Liver (tissue), 9 donors: ENCODE data around the gene KHK. TPM values are rescaled to one million over a fixed set of nuclear protein-coding genes. Genes with fewer than 3 reads are reported as not detected.

ENCODE experiments used
- DNase-seq: peaks from one replicate; pipeline ENCODE4 v3.0.0-alpha.2; 2017; ENCODE audit warnings: low spot score
- H3K27ac ChIP-seq, 2 donors: one replicate each; pipeline ENCODE4 v1.7.0; 2013; ENCODE audit warnings: inconsistent platforms in 2 of 2, low read length in 2 of 2, control low read depth in 1 of 2, low read depth in 1 of 2, mild to moderate bottlenecking in 1 of 2
- H3K27me3 ChIP-seq, 4 donors: one replicate each; pipeline versions ENCODE4 v1.6.1 to v1.7.0; 2013; ENCODE audit warnings: low read length in 3 of 4, inconsistent platforms in 1 of 4, mild to moderate bottlenecking in 1 of 4, moderate library complexity in 1 of 4; ENCODE audit not compliant: control insufficient read depth in 4 of 4, insufficient read depth in 4 of 4
- H3K36me3 ChIP-seq, 4 donors: one replicate each; pipeline versions ENCODE4 v1.6.1 to v1.7.0; 2013; ENCODE audit warnings: low read length in 3 of 4, mild to moderate bottlenecking in 3 of 4, low read depth in 1 of 4, moderate library complexity in 1 of 4; ENCODE audit not compliant: control insufficient read depth in 4 of 4, insufficient read depth in 3 of 4
- H3K4me1 ChIP-seq, 4 donors: one replicate each; pipeline versions ENCODE4 v1.6.1 to v1.7.0; 2013; ENCODE audit warnings: low read length in 3 of 4, mild to moderate bottlenecking in 3 of 4, moderate library complexity in 1 of 4; ENCODE audit not compliant: control insufficient read depth in 4 of 4, insufficient read depth in 4 of 4
- H3K4me3 ChIP-seq, 3 donors: one replicate each; pipeline versions ENCODE4 v1.6.1 to v1.7.0; 2013; ENCODE audit warnings: low read length in 3 of 3, control low read depth in 1 of 3, low read depth in 1 of 3, mild to moderate bottlenecking in 1 of 3
- H3K9ac ChIP-seq, 2 donors: one replicate each; pipeline ENCODE4 v1.7.0; 2013; ENCODE audit warnings: low read length in 2 of 2, mild to moderate bottlenecking in 2 of 2, moderate library complexity in 2 of 2, control low read depth in 1 of 2, low read depth in 1 of 2
- H3K9me3 ChIP-seq, 4 donors: one replicate each; pipeline versions ENCODE4 v1.6.1 to v1.7.0; 2013; ENCODE audit warnings: low read length in 3 of 4; ENCODE audit not compliant: control insufficient read depth in 4 of 4
- EGR1 ChIP-seq, 2 donors: IDR thresholded peaks; 2 replicates each; pipeline ENCODE4 v1.6.1; 2016 to 2018; ENCODE audit warnings: antibody characterized with exemption in 2 of 2, low read depth in 2 of 2
- FOXA1 ChIP-seq: IDR thresholded peaks from 2 replicates; pipeline ENCODE4 v1.6.1; 2016; ENCODE audit warnings: antibody characterized with exemption
- FOXA2 ChIP-seq: IDR thresholded peaks from 2 replicates; pipeline ENCODE4 v1.6.1; 2016; ENCODE audit warnings: antibody characterized with exemption
- GABPA ChIP-seq, 2 donors: IDR thresholded peaks in 1 of 2; conservative IDR thresholded peaks in 1 of 2; 2 replicates each; pipeline ENCODE4 v1.6.1; 2016; ENCODE audit warnings: antibody characterized with exemption in 2 of 2, mild to moderate bottlenecking in 1 of 2, moderate library complexity in 1 of 2
- HNF4A ChIP-seq, 2 donors: conservative IDR thresholded peaks; 2 replicates each; pipeline ENCODE4 v1.6.1; 2016; ENCODE audit warnings: antibody characterized with exemption in 2 of 2, mild to moderate bottlenecking in 2 of 2
- HNF4G ChIP-seq: IDR thresholded peaks from 2 replicates; pipeline ENCODE4 v1.6.1; 2016; ENCODE audit warnings: antibody characterized with exemption
- JUND ChIP-seq, 2 donors: IDR thresholded peaks; 2 replicates each; pipeline ENCODE4 v1.6.1; 2016; ENCODE audit warnings: antibody characterized with exemption in 2 of 2
- NR2F2 ChIP-seq: IDR thresholded peaks from 2 replicates; pipeline ENCODE4 v1.6.1; 2016; ENCODE audit warnings: antibody characterized with exemption
- RAD21 ChIP-seq, 2 donors: IDR thresholded peaks; 2 replicates each; pipeline ENCODE4 v1.6.1; 2016; ENCODE audit warnings: antibody characterized with exemption in 2 of 2, mild to moderate bottlenecking in 2 of 2
- RXRA ChIP-seq, 2 donors: IDR thresholded peaks; 2 replicates each; pipeline ENCODE4 v1.6.1; 2017 to 2018; ENCODE audit warnings: antibody characterized with exemption in 2 of 2, mild to moderate bottlenecking in 1 of 2
- SP1 ChIP-seq: IDR thresholded peaks from 2 replicates; pipeline ENCODE4 v1.6.1; 2018; ENCODE audit warnings: antibody characterized with exemption, mild to moderate bottlenecking
- TAF1 ChIP-seq: conservative IDR thresholded peaks from 2 replicates; pipeline ENCODE4 v1.6.1; 2016; ENCODE audit warnings: antibody characterized with exemption, mild to moderate bottlenecking
- YY1 ChIP-seq: IDR thresholded peaks from 2 replicates; pipeline ENCODE4 v1.6.1; 2016; ENCODE audit warnings: antibody characterized with exemption, mild to moderate bottlenecking
- WGBS: extraction: QIAGEN DNeasy Blood & Tissue Kit; methylation state at CpG from one replicate; pipeline ENCODE4 v1.1.7; 2013; 5-methylcytosine and 5-hydroxymethylcytosine counted together
- polyA plus RNA-seq, 2 donors: library from polyadenylated mRNA; stranded (reverse) in 1 of 2; unstranded in 1 of 2; fragments of 200-250 nt in 1 of 2; fragments of >200 nt in 1 of 2; fragmentation: Nextera tagmentation in 1 of 2; extraction: Ambion mirVana in 1 of 2; gene quantifications; one replicate each; pipeline versions ENCODE4 v1.2.1 to v1.2.3, GENCODE V29; 2013 to 2015
- total RNA-seq, 2 donors: library from RNA; depleted of rRNA; stranded (reverse); fragments of >200 nt; gene quantifications; one replicate each; pipeline ENCODE4 v1.2.3, GENCODE V29; 2014
- TF ChIP-seq, protein P1 (sequence below): IDR thresholded peaks from 2 replicates; pipeline ENCODE4 v1.6.1; 2016; ENCODE audit warnings: antibody characterized with exemption
- TF ChIP-seq, protein P2 (sequence below): fragments of 150-350 bp; IDR thresholded peaks from 2 replicates; pipeline ENCODE4 v1.5.1; 2017; ENCODE audit warnings: improper control_type of control experiment, low read depth, low read length; ENCODE audit not compliant: missing input control
- TF ChIP-seq, protein P3 (sequence below): IDR thresholded peaks from 2 replicates; pipeline ENCODE4 v1.6.1; 2016; ENCODE audit warnings: antibody characterized with exemption, mild to moderate bottlenecking
- TF ChIP-seq, protein P4 (sequence below): IDR thresholded peaks from 2 replicates; pipeline ENCODE4 v1.6.1; 2016; ENCODE audit warnings: antibody characterized with exemption
- TF ChIP-seq, protein P5 (sequence below): IDR thresholded peaks from 2 replicates; pipeline ENCODE4 v1.6.1; 2016; ENCODE audit warnings: antibody characterized with exemption
- donor health status: healthy.
- donor health status: healthy.
- donor health status: healthy.
- donor health status: healthy.
- donor health status: healthy.

Gene KHK
- total and polyA plus RNA-seq, 4 donors: 26.1 to 462 (median 188) TPM

DNA sequence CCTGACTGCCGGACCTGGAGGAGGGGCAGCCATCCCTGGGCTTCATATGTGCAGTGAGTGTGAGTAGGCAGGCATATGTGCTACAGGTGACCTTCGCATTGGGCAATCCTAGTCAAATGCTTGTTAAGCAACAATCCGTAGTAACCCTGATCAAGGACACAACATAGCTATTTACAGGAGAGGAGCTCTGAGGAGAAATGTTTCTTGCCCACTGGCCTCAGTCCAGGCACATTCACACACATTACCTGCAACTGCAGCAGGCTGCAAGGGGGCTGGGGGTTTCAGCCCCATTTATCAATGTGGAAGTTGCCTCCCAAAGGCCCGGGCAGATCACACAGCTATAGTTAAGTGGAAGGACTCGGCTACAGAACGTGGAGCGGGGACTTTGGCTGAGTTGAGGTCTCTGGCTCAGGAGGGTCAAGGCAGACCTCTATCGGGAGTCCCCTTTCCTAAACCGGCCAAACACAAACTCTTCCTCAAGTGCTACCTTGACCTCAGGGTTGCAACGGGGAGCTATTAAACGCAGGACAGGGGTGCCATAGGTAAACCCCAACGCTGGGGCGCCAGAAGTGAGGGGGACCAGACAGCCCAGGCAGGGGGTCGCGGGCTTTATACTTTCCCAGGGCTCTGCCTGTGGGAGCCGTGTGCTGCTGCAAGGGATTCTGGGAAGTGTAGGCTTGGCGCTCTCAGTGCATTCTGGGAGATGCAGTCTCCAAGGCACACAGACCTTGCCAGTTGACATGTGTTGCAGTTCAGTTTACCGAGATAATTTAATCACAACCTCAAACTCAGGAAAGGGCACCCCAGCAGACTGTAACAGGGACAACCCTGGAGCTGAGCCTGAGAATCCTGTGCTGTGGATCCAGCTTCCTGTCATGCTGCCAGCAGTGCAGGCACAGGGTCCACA, 9.4 kb downstream of the KHK start:
- Histone ChIP-seq H3K4me3 (peak overlapping the region; percentile 8 to 27 (median 18)), H3K4me1 (peaks cover 22 to 72% (median 63%) of the 10 kb centered on the region in 4 donors), H3K27ac (peak overlapping the region; percentile 82 to 87), H3K9me3 (no peaks in the 10 kb centered on the region), H3K9ac (peak overlapping the region; percentile 44 to 45), H3K27me3 (no peaks in the 10 kb centered on the region), H3K36me3 (peaks cover 8 to 30% (median 21%) of the 10 kb centered on the region in 4 donors)
- peak; percentile 69 for DNase-seq
- TF ChIP-seq FOXA1 (peak; percentile 64), HNF4A (conservative IDR thresholded peaks at IDR 0.05) (peak; percentile 83 to 90), RXRA (IDR thresholded peaks at IDR 0.05) (peak; percentile 90 to 96), YY1 (peak; percentile 95), NR2F2 (peak; percentile 41), HNF4G (peak; percentile 56), EGR1 (IDR thresholded peaks at IDR 0.05; ENCODE audit: low read depth in 2 of 2) (peak in 1 of 2 donors; percentile 19), SP1 (peak; percentile 89), RAD21 (IDR thresholded peaks at IDR 0.05) (peak; percentile 42 to 56), GABPA (IDR thresholded peaks at IDR 0.05 in 1 of 2, conservative IDR thresholded peaks at IDR 0.05 in 1 of 2) (no peak), JUND (IDR thresholded peaks at IDR 0.05) (peak in 1 of 2 donors; percentile 81), FOXA2 (peak; percentile 80), TAF1 (peak; percentile 30)
- TF ChIP-seq, protein P1, sequence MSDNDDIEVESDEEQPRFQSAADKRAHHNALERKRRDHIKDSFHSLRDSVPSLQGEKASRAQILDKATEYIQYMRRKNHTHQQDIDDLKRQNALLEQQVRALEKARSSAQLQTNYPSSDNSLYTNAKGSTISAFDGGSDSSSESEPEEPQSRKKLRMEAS: peak; percentile 82
- TF ChIP-seq, protein P2, sequence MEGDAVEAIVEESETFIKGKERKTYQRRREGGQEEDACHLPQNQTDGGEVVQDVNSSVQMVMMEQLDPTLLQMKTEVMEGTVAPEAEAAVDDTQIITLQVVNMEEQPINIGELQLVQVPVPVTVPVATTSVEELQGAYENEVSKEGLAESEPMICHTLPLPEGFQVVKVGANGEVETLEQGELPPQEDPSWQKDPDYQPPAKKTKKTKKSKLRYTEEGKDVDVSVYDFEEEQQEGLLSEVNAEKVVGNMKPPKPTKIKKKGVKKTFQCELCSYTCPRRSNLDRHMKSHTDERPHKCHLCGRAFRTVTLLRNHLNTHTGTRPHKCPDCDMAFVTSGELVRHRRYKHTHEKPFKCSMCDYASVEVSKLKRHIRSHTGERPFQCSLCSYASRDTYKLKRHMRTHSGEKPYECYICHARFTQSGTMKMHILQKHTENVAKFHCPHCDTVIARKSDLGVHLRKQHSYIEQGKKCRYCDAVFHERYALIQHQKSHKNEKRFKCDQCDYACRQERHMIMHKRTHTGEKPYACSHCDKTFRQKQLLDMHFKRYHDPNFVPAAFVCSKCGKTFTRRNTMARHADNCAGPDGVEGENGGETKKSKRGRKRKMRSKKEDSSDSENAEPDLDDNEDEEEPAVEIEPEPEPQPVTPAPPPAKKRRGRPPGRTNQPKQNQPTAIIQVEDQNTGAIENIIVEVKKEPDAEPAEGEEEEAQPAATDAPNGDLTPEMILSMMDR: no peak
- TF ChIP-seq, protein P3, sequence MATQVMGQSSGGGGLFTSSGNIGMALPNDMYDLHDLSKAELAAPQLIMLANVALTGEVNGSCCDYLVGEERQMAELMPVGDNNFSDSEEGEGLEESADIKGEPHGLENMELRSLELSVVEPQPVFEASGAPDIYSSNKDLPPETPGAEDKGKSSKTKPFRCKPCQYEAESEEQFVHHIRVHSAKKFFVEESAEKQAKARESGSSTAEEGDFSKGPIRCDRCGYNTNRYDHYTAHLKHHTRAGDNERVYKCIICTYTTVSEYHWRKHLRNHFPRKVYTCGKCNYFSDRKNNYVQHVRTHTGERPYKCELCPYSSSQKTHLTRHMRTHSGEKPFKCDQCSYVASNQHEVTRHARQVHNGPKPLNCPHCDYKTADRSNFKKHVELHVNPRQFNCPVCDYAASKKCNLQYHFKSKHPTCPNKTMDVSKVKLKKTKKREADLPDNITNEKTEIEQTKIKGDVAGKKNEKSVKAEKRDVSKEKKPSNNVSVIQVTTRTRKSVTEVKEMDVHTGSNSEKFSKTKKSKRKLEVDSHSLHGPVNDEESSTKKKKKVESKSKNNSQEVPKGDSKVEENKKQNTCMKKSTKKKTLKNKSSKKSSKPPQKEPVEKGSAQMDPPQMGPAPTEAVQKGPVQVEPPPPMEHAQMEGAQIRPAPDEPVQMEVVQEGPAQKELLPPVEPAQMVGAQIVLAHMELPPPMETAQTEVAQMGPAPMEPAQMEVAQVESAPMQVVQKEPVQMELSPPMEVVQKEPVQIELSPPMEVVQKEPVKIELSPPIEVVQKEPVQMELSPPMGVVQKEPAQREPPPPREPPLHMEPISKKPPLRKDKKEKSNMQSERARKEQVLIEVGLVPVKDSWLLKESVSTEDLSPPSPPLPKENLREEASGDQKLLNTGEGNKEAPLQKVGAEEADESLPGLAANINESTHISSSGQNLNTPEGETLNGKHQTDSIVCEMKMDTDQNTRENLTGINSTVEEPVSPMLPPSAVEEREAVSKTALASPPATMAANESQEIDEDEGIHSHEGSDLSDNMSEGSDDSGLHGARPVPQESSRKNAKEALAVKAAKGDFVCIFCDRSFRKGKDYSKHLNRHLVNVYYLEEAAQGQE: peak; percentile 49
- TF ChIP-seq, protein P4, sequence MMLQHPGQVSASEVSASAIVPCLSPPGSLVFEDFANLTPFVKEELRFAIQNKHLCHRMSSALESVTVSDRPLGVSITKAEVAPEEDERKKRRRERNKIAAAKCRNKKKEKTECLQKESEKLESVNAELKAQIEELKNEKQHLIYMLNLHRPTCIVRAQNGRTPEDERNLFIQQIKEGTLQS: peak; percentile 64
- TF ChIP-seq, protein P5, sequence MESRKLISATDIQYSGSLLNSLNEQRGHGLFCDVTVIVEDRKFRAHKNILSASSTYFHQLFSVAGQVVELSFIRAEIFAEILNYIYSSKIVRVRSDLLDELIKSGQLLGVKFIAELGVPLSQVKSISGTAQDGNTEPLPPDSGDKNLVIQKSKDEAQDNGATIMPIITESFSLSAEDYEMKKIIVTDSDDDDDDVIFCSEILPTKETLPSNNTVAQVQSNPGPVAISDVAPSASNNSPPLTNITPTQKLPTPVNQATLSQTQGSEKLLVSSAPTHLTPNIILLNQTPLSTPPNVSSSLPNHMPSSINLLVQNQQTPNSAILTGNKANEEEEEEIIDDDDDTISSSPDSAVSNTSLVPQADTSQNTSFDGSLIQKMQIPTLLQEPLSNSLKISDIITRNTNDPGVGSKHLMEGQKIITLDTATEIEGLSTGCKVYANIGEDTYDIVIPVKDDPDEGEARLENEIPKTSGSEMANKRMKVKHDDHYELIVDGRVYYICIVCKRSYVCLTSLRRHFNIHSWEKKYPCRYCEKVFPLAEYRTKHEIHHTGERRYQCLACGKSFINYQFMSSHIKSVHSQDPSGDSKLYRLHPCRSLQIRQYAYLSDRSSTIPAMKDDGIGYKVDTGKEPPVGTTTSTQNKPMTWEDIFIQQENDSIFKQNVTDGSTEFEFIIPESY: peak; percentile 92
- 17% methylated on average over 18 of the region's 18 CpGs for WGBS
